GM12873 (cell line): ENCODE results near the gene GALNT17.

Experiments
- CTCF ChIP-seq: IDR thresholded peaks from 2 replicates; pipeline ENCODE4 v1.5.1; 2012; ENCODE audit warnings: low read depth, mild to moderate bottlenecking, moderate library complexity, low read length, control low read depth; ENCODE audit not compliant: insufficient read depth; ENCODE audit errors: missing control alignments

GALNT17 gene

GRCh38 chr7:71254751-71255150 is 122.8 kb downstream of the GALNT17 start:
- TF ChIP-seq CTCF = no peak

- no peak for TF ChIP-seq CTCF
Measured at GRCh38 chr7:71255537-71256178, 123.7 kb downstream of the GALNT17 start.

- no peak for TF ChIP-seq CTCF
Measured at GRCh38 chr7:71261066-71261465, 129.1 kb downstream of the GALNT17 start.

GRCh38 chr7:71264005-71264404 is 132.1 kb downstream of the GALNT17 start:
- TF ChIP-seq CTCF = no peak

- TF ChIP-seq CTCF = no peak
Measured at GRCh38 chr7:71266912-71267311, 135.0 kb downstream of the GALNT17 start.

GRCh38 chr7:71267734-71268469 is 136.0 kb downstream of the GALNT17 start:
- TF ChIP-seq CTCF = no peak

GRCh38 chr7:71270558-71270957 is 138.6 kb downstream of the GALNT17 start:
- TF ChIP-seq CTCF = no peak
